CD14-positive monocyte (primary cell): Measurements from ENCODE around the gene ZBP1. TPM values are rescaled to one million over a fixed set of nuclear protein-coding genes. Genes with fewer than 3 reads are reported as not detected.

Experiments used
- DNase-seq, 3 donors: peaks; one replicate each; pipeline ENCODE4 v3.0.0-alpha.2; 2011 to 2022
- H2AFZ ChIP-seq: 2 replicates; pipeline ENCODE4 v1.6.0; 2012; ENCODE audit warnings: mild to moderate bottlenecking, low read depth, low read length, inconsistent platforms; ENCODE audit not compliant: insufficient read depth, poor library complexity, severe bottlenecking
- H3K27ac ChIP-seq, 2 donors: 1 replicate in 1 of 2; 2 replicates in 1 of 2; pipeline ENCODE4 v1.5.1; 2012 to 2013; ENCODE audit warnings: low read length in 2 of 2, control low read depth in 1 of 2, inconsistent platforms in 1 of 2, low read depth in 1 of 2, mild to moderate bottlenecking in 1 of 2
- H3K27me3 ChIP-seq, 2 donors: one replicate each; pipeline versions ENCODE4 v1.6.0 to v1.6.1; 2011 to 2013; ENCODE audit warnings: low read length in 2 of 2; ENCODE audit not compliant: control insufficient read depth in 2 of 2, insufficient read depth in 2 of 2
- H3K36me3 ChIP-seq, 2 donors: replicated peaks in 1 of 2; 1 replicate in 1 of 2; 2 replicates in 1 of 2; pipeline versions ENCODE4 v1.5.1 to v1.6.1; 2012 to 2013; ENCODE audit warnings: low read length in 2 of 2, control low read depth in 1 of 2, inconsistent platforms in 1 of 2, mild to moderate bottlenecking in 1 of 2; ENCODE audit not compliant: insufficient read depth in 2 of 2, control insufficient read depth in 1 of 2
- H3K4me1 ChIP-seq, 2 donors: 1 replicate in 1 of 2; 2 replicates in 1 of 2; pipeline versions ENCODE4 v1.5.1 to v1.6.1; 2012 to 2013; ENCODE audit warnings: low read length in 2 of 2, control low read depth in 1 of 2, inconsistent platforms in 1 of 2, mild to moderate bottlenecking in 1 of 2, moderate library complexity in 1 of 2; ENCODE audit not compliant: insufficient read depth in 2 of 2, control insufficient read depth in 1 of 2
- H3K4me2 ChIP-seq: replicated peaks from 2 replicates; pipeline ENCODE3; 2012; ENCODE audit warnings: low read length, moderate library complexity, mild to moderate bottlenecking; ENCODE audit not compliant: poor library complexity, severe bottlenecking; ENCODE audit errors: extremely low read depth
- H3K4me3 ChIP-seq, 3 experiments: fragments of 200-600 bp in 1 of 3; sonication (generic) in 1 of 3; replicated peaks in 1 of 3; 1 replicate in 2 of 3; 2 replicates in 1 of 3; pipeline ENCODE4 v1.5.1; 2011 to 2013; ENCODE audit warnings: low read length in 3 of 3, mild to moderate bottlenecking in 3 of 3, control low read depth in 2 of 3, low read depth in 2 of 3, inconsistent platforms in 1 of 3, moderate library complexity in 1 of 3
- H3K79me2 ChIP-seq: 2 replicates; pipeline ENCODE4 v1.6.0; 2012; ENCODE audit warnings: mild to moderate bottlenecking, control low read depth, inconsistent platforms, low read length, moderate library complexity; ENCODE audit not compliant: insufficient read depth
- H3K9ac ChIP-seq: 2 replicates; pipeline ENCODE4 v1.6.0; 2017; ENCODE audit warnings: low read length, mild to moderate bottlenecking; ENCODE audit not compliant: insufficient read depth, poor library complexity, severe bottlenecking
- H3K9me3 ChIP-seq, 2 donors: replicated peaks in 1 of 2; 1 replicate in 1 of 2; 2 replicates in 1 of 2; pipeline versions ENCODE4 v1.5.1 to v1.6.1; 2012 to 2013; ENCODE audit warnings: low read length in 2 of 2, control low read depth in 1 of 2; ENCODE audit not compliant: control insufficient read depth in 1 of 2, insufficient read depth in 1 of 2
- H4K20me1 ChIP-seq: 2 replicates; pipeline ENCODE4 v1.6.0; 2012; ENCODE audit warnings: mild to moderate bottlenecking, low read length, control low read depth, moderate library complexity; ENCODE audit not compliant: insufficient read depth
- H3K27ac Mint-ChIP-seq, 7 donors: one replicate each; pipeline ENCODE4 v1.8.0; 2020; ENCODE audit warnings: mild to moderate bottlenecking in 7 of 7, mixed read lengths in 7 of 7, moderate library complexity in 6 of 7, inconsistent platforms in 2 of 7
- H3K27me3 Mint-ChIP-seq, 3 donors: one replicate each; pipeline ENCODE4 v1.8.0; 2021 to 2022; ENCODE audit warnings: low read depth in 3 of 3, mild to moderate bottlenecking in 3 of 3, mixed read lengths in 3 of 3, moderate library complexity in 3 of 3, inconsistent platforms in 1 of 3
- H3K36me3 Mint-ChIP-seq, 2 donors: one replicate each; pipeline ENCODE4 v1.8.0; 2020; ENCODE audit warnings: mixed read lengths in 2 of 2, inconsistent platforms in 1 of 2, mild to moderate bottlenecking in 1 of 2
- H3K4me1 Mint-ChIP-seq: one replicate; pipeline ENCODE4 v1.8.0; 2020; ENCODE audit warnings: mild to moderate bottlenecking, mixed read lengths
- H3K4me3 Mint-ChIP-seq, 2 donors: one replicate each; pipeline ENCODE4 v1.8.0; 2020; ENCODE audit warnings: mild to moderate bottlenecking in 2 of 2, mixed read lengths in 2 of 2, moderate library complexity in 1 of 2
- H3K9me3 Mint-ChIP-seq, 7 donors: one replicate each; pipeline ENCODE4 v1.8.0; 2020 to 2022; ENCODE audit warnings: mixed read lengths in 7 of 7, mild to moderate bottlenecking in 6 of 7, moderate library complexity in 6 of 7, inconsistent platforms in 2 of 7
- WGBS: methylation state at CpG from one replicate; pipeline ENCODE4 v1.1.5; 2013; ENCODE audit warnings: missing lambda C conversion rate; ENCODE audit not compliant: insufficient coverage; 5-methylcytosine and 5-hydroxymethylcytosine counted together
- intact Hi-C, 2 donors: fragments of 100-400 bp; cut with micrococcal nuclease; formaldehyde crosslinking; loops; one replicate each; pipeline versions ENCODE4 v1.15.0 to v1.15.1; 2023
- polyA plus RNA-seq, 3 donors: library from polyadenylated mRNA; depleted of rRNA in 1 of 3; unstranded in 2 of 3; stranded (reverse) in 1 of 3; fragments of 300-500 nt in 2 of 3; fragments of >200 nt in 1 of 3; fragmentation: Illumina TruSeq in 2 of 3; gene quantifications; 1 replicate in 2 of 3; 2 replicates in 1 of 3; pipeline ENCODE4 v1.2.3, GENCODE V29; 2012 to 2021
- TF ChIP-seq, protein P1 (sequence below): fragments of 200-600 bp; IDR thresholded peaks from one replicate; pipeline ENCODE4 v1.8.0; 2022; ENCODE audit warnings: antibody characterized with exemption, mild to moderate bottlenecking

The ZBP1 gene
- polyA plus RNA-seq, 3 donors = 2.8 to 25.9 (median 3.0) TPM

GRCh38 chr20:57661746-57662455, 41.7 kb upstream of the ZBP1 start:
- H4K20me1 ChIP-seq = no peaks in the 10 kb centered on the region
- WGBS = 89% methylated on average over 24 of the region's 26 CpGs
- no peaks in the 10 kb centered on the region for H3K79me2 ChIP-seq
- H3K27me3 ChIP-seq = no peaks in the 10 kb centered on the region
- Mint-ChIP-seq H3K36me3 (no peaks in the 10 kb centered on the region), H3K4me1 (no peaks in the 10 kb centered on the region), H3K27ac (no peak overlapping the region), H3K4me3 (no peak overlapping the region), H3K9me3 (peaks cover 0 to 3% (median 0%) of the 10 kb centered on the region in 7 donors), H3K27me3 (peaks cover 0 to 6% (median 1%) of the 10 kb centered on the region in 3 donors)
- no peaks in the 10 kb centered on the region for H3K9me3 ChIP-seq
- intact Hi-C loops = no loop called here
- H3K4me3 ChIP-seq = no peak overlapping the region
- H3K4me1 ChIP-seq = no peaks in the 10 kb centered on the region
- H3K9ac ChIP-seq = no peak overlapping the region
- H3K27ac ChIP-seq = no peak overlapping the region
- no peak overlapping the region for H3K4me2 ChIP-seq
- TF ChIP-seq, protein P1, sequence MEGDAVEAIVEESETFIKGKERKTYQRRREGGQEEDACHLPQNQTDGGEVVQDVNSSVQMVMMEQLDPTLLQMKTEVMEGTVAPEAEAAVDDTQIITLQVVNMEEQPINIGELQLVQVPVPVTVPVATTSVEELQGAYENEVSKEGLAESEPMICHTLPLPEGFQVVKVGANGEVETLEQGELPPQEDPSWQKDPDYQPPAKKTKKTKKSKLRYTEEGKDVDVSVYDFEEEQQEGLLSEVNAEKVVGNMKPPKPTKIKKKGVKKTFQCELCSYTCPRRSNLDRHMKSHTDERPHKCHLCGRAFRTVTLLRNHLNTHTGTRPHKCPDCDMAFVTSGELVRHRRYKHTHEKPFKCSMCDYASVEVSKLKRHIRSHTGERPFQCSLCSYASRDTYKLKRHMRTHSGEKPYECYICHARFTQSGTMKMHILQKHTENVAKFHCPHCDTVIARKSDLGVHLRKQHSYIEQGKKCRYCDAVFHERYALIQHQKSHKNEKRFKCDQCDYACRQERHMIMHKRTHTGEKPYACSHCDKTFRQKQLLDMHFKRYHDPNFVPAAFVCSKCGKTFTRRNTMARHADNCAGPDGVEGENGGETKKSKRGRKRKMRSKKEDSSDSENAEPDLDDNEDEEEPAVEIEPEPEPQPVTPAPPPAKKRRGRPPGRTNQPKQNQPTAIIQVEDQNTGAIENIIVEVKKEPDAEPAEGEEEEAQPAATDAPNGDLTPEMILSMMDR = no peak
- DNase-seq = no peak
- no peak overlapping the region for H2AFZ ChIP-seq
- H3K36me3 ChIP-seq = no peaks in the 10 kb centered on the region

DNA sequence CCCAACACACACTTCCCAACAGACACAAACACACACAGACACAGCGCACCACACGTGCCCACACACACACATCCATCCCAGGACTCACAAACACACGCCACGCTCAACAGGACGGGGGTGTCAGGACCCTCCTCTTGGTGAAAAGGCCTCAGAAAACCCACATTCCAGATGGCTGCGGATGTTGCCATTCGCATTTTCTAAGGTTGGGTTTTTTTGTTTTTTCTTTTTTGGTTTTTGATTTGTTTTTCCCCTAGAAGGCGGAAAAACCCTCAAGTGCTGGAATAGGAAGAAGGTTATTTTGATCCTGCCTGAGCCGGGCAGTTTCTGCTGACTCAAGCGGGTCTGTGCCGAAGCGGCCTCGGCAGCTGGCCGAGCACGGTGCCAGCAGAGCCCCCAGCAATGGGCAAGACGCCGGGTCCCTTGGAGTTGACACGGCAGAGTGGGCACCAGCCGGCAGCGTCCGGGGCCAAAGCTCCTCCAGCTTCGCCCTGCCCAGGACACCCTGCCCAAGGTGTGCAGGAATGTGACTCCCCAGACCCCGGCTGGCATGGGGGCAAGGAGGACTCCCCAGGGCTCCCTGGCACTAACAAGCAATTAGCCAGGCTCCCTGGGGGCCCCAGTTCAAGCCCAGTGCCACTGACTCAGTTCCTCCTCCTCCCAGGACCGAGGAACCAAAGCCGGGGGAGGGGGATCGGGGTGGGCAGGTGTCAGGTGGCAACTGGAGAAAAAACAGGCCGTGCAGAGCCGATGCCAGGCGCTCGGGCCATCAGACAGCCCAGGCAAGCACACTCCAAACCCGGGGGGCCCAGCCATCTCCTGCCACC, 40.9 kb upstream of the ZBP1 start:
- Histone ChIP-seq H3K9ac (no peak overlapping the region), H3K27me3 (no peaks in the 10 kb centered on the region), H2AFZ (no peak overlapping the region), H3K36me3 (no peaks in the 10 kb centered on the region), H3K4me1 (no peaks in the 10 kb centered on the region), H3K79me2 (no peaks in the 10 kb centered on the region), H4K20me1 (no peaks in the 10 kb centered on the region), H3K27ac (no peak overlapping the region), H3K4me2 (no peak overlapping the region), H3K4me3 (no peak overlapping the region), H3K9me3 (no peaks in the 10 kb centered on the region)
- Mint-ChIP-seq H3K36me3 (no peaks in the 10 kb centered on the region), H3K4me1 (no peaks in the 10 kb centered on the region), H3K27ac (peak overlapping the region in 1 of 7 donors; percentile 3), H3K9me3 (peaks cover 0 to 3% (median 0%) of the 10 kb centered on the region in 7 donors), H3K27me3 (peaks cover 0 to 5% (median 1%) of the 10 kb centered on the region in 3 donors), H3K4me3 (no peak overlapping the region)
- DNase-seq = no peak
- intact Hi-C loops = no loop called here
- TF ChIP-seq, protein P1 = no peak
- WGBS = 93% methylated on average over 11 of the region's 31 CpGs
